HG03457 (cell line): Measurements from ENCODE around the gene PLEKHG2.
"Not testable (repeated sequence)": the region's sequence is repeated elsewhere in the genome, so short reads cannot be mapped to it uniquely, and the experiment has no call there.

Experiments
- ATAC-seq: cut with Tn5 transposase; IDR thresholded peaks from one replicate; pipeline ENCODE4 v1.9.1; 2021; ENCODE audit warnings: moderate number of reproducible peaks; ENCODE audit not compliant: unreplicated experiment

PLEKHG2 gene

GRCh38 chr19:39445196-39446111, 33.0 kb downstream of the PLEKHG2 start, which contains the start of gene SUPT5H:
Gene SUPT5H, plus strand, starts transcription at chr19:39445582. Its CDS starts 309 bp downstream, at chr19:39445891.
- peak; percentile 67 for ATAC-seq

DNA sequence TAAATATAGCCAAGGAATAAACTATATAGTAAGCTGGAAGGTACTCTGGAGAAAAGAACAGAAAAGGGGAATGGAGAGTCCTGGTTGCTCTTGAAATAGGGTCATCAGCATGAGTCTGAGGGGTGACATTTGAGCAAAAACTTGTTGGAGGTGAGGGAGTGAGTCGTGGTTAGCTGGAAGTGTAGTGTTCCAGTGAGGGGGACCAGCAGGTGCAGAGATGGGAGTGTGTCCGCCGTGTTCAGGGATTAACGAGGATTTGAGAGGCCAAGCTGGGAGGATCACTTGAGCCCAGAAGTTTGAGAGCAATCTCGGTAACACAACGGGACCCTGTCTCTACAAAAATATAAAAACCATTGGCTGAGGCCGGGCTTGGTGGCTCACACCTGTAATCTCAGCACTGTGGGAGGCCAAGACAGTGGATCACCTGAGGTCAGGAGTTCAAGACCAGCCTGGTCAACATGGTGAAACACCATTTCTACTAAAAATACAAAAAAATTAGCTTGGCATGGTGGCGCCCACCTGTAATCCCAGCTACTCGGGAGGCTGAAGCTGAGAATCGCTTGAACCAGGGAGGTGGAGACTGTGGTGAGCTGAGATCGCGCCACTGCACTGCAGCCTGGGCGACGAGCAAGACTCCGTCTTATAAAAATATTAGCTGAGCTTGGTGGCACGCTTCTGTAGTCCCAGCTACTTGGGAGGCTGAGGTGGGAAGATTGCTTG, 34.1 kb downstream of the PLEKHG2 start:
- ATAC-seq = no peak

DNA sequence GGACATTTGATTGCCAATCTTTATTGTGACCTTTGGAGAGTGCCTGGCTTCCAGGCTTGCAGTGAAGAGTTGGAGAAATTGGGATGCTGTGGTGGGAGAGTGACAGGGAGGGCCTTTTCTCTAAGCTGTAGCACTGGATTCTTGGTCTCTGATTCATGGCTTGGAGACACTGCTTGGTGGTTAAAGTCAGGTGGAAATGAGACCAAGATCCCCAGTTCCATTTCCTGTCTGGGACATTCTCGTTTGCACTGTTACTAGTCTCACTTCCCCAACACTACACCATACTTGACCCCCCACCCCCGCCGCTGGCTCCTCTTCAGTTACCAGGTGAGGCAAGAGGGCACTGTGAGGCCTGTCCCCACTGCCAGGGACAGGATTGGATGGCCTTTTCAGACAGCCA, 35.8 kb downstream of the PLEKHG2 start:
- ATAC-seq = no peak

GRCh38 chr19:39449116-39449797, 36.8 kb downstream of the PLEKHG2 start:
- no peak for ATAC-seq

GRCh38 chr19:39451257-39451656, 38.8 kb downstream of the PLEKHG2 start:
- ATAC-seq = not testable (repeated sequence)

GRCh38 chr19:39463403-39463802, 50.9 kb downstream of the PLEKHG2 start:
- no peak for ATAC-seq

GRCh38 chr19:39465956-39466747, 53.7 kb downstream of the PLEKHG2 start:
- ATAC-seq = no peak

DNA sequence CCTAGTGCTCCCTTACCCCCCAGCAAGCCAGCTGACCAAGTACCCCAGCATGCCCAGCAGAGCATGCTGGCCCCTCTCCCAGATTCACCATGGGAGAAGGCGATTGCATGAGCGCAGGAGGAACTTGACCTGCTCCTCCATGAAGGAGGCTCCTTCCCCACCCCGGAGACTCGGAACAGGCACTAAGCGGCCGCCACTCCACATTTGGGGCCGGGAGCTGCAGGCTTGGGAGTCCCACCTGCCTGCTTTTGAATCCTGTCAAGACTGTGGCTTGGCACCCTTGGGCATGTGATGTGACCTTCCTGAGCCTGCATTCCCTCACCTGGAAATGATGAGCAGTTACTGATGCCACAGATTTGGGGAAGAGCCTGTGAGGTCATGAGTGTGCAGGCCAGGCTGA, 55.5 kb downstream of the PLEKHG2 start:
- no peak for ATAC-seq

GRCh38 chr19:39469036-39469435, 56.6 kb downstream of the PLEKHG2 start:
- no peak for ATAC-seq

DNA sequence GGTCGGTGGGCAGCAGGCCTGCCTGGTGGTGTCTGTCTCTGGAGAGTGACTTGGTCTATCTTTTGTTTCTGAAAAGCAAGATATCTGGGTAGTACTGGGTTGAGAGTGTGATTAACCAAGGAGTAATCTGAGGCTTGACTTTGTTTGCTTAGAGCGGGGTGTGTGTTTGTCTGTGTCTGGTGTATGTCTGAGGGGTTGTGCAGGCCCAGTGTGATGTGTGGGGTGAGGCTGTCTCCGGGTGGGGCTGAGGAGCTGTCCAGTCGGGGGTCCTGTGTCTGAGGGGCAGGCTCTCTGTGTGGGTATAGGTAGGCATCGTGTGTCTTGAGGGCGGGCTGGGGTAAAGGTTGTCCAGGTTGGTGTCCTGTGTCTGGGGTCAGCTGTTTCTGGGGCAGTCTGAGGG, 57.1 kb downstream of the PLEKHG2 start:
- no peak for ATAC-seq

DNA sequence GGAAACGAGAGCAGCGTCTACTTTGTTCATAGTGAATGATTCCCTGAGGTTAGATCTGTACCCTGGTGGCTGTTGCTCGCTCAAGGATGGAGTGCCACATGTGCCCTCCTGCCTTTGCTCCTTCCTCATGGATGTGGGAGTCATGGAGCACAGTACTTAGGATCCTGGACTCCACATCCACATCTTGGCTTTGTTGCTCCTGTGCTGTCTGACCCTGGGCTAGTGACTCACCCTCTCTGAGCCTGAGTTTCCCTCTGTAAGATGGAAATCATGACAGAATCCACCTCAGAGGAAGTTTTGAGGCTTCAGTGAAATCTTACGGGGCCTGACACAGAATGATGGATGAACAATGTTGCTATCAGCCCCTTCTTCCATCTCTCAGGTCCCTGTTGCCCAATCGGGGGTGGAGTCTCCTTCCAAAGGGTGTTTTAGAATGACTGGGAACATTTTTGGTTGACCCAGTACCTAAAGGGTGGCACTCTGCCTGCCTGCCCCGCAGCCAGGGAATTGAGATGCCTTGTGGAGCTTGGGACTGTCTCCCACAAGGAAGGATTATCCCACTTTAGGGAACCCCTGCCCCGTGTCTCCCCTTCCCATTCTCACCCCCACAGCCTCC, 58.4 kb downstream of the PLEKHG2 start:
- no peak for ATAC-seq

DNA sequence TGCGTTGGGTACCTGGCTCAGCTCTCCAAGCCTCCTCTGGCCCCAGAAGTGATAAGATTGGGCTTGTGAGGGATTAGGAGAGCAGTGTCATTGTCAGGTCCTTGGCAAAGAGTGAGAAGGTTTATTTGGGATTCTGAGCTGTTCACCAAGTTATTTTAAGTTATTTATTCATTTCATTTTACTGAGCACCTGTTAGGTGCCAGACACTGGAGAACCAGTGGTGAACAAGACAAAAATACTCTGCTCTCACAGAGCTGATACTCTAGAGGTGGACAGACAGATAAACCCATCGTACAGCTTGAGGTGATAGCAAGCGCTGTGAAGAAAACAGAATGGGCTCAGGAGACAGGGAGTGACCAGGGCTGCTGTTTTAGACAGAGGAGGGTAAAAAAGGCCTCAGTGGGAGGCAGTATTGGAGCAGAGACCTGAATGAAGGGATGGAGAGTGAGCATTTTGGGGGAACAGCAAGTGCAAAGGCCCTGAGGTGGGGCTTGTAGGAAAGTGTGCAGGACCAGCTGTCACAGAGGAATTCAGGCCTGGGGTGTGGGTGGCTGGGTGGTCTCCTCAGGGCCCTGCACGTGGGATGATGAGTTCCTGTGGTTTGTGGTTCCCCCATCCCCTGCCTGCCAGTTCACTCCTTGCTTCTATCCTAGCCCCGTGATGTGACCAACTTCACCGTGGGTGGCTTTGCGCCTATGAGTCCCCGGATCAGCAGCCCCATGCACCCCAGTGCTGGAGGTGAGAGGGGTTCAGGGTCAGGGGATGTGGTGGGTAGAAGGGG, 59.5 kb downstream of the PLEKHG2 start:
- ATAC-seq = no peak

DNA sequence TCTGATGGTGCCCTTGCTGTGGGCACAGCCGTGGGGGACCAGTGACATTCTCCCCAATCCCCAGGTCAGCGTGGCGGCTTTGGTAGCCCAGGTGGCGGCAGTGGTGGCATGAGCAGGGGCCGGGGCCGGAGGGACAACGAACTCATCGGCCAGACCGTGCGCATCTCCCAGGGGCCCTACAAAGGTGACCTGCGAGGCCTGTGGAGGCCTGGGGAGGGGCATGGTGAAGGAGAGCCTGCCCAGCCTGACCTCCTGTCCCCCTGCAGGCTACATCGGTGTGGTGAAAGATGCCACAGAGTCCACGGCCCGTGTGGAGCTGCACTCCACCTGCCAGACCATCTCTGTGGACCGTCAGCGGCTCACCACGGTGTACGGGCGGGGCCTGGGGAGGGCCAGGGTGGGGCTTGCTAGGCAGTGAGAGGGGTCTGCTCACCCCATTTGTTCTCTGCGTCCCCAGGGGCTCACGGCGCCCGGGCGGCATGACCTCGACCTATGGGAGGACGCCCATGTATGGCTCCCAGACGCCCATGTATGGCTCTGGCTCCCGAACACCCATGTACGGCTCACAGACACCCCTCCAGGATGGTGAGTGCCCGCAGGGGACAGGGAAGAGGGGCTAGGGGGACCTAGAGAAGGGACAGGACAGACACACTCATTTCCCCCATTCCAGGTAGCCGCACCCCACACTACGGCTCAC, 60.4 kb downstream of the PLEKHG2 start:
- no peak for ATAC-seq

GRCh38 chr19:39473443-39473960, 61.0 kb downstream of the PLEKHG2 start:
- ATAC-seq = no peak

DNA sequence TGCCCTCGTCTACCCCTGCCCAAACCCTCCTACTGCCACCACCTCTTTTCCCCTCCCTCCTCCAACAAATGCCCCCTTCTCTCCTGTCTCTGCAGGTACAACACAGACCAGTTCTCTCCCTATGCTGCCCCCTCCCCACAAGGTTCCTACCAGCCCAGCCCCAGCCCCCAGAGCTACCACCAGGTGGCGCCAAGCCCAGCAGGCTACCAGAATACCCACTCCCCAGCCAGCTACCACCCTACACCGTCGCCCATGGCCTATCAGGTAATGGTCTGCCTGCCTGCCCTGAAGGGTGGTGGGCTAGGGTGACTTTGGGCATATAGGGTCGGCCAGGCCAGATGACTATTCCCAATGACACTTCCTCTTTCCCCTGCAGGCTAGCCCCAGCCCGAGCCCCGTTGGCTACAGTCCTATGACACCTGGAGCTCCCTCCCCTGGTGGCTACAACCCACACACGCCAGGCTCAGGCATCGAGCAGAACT, 61.7 kb downstream of the PLEKHG2 start:
- no peak for ATAC-seq

- ATAC-seq = no peak
These were observed 63.3 kb downstream of the PLEKHG2 start for GRCh38 chr19:39475748-39476147.
